GM21381 (cell line): Measurements from ENCODE around the gene RPS15.
A peak's percentile ranks its signal among the peaks of the same experiment; 100 is the strongest.
"Not testable (repeated sequence)": the region's sequence is repeated elsewhere in the genome, so short reads cannot be mapped to it uniquely, and the experiment has no call there.

Source experiments
- ATAC-seq: cut with Tn5 transposase; IDR thresholded peaks from one replicate; pipeline ENCODE4 v1.9.1; 2021; ENCODE audit warnings: mild to moderate bottlenecking, moderate library complexity; ENCODE audit not compliant: unreplicated experiment

The RPS15 gene

DNA sequence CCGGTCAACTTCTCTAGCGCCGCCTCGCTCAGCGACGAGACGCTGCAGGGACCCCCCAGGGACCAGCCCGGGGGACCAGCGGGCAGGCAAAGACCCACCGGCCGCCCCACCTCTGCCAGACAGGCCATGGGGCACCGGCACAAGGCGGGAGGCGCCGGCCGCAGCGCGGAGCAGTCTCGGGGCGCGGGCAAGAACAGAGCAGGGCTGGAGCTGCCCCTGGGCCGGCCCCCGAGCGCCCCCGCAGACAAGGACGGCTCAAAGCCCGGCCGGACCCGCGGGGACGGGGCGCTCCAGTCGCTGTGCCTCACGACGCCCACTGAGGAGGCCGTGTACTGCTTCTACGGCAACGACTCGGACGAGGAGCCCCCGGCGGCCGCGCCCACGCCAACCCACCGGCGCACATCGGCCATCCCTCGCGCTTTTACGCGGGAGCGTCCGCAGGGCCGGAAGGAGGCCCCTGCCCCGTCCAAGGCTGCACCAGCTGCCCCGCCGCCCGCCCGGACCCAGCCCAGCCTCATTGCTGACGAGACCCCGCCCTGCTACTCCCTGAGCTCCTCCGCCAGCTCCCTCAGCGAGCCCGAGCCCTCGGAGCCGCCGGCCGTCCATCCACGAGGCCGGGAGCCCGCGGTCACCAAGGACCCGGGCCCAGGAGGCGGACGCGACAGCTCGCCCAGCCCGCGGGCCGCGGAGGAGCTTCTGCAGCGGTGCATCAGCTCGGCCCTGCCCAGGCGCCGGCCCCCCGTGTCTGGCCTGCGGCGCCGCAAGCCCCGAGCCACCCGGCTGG lies 29.5 kb downstream of the RPS15 start:
- no peak for ATAC-seq

DNA sequence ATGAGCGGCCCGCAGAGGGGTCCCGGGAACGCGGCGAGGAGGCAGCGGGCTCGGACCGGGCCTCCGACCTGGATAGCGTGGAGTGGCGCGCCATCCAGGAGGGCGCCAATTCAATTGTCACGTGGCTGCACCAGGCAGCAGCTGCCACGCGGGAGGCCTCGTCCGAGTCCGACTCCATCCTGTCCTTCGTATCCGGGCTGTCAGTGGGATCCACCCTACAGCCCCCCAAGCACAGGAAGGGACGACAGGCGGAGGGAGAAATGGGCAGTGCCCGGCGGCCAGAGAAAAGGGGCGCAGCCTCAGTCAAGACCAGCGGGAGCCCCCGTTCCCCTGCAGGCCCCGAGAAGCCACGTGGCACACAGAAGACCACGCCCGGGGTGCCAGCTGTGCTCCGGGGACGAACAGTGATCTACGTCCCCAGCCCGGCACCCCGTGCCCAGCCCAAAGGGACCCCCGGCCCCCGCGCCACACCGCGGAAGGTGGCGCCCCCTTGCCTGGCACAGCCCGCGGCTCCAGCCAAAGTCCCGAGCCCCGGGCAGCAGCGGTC lies 30.2 kb downstream of the RPS15 start:
- ATAC-seq = no peak

DNA sequence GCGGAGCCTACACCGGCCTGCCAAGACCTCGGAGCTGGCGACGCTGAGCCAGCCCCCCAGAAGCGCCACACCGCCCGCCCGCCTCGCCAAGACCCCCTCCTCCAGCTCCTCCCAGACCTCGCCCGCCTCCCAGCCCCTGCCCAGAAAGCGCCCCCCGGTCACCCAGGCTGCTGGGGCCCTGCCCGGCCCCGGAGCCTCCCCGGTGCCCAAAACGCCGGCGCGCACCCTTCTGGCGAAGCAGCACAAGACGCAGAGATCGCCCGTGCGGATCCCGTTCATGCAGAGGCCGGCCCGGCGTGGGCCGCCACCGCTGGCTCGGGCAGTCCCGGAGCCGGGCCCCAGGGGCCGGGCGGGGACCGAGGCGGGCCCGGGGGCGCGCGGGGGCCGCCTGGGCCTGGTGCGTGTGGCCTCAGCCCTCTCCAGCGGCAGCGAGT lies 30.6 kb downstream of the RPS15 start:
- ATAC-seq = no peak

DNA sequence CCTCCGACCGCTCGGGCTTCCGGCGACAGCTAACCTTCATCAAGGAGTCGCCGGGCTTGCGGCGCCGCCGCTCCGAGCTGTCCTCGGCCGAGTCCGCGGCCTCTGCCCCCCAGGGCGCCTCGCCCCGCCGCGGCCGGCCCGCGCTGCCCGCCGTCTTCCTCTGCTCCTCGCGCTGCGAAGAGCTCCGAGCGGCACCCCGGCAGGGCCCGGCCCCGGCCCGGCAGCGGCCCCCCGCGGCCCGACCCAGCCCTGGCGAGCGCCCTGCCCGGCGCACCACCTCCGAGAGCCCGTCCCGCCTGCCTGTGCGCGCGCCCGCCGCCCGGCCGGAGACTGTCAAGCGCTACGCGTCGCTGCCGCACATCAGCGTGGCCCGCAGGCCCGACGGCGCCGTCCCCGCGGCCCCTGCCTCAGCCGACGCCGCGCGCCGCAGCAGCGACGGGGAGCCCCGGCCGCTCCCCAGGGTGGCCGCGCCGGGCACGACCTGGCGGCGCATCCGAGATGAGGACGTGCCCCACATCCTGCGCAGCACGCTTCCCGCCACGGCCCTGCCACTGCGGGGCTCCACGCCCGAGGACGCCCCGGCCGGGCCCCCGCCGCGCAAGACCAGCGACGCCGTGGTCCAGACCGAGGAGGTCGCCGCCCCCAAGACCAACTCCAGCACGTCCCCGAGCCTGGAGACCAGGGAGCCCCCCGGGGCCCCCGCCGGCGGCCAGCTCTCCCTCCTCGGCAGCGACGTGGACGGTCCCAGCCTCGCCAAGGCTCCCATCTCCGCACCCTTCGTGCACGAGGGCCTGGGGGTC lies 31.3 kb downstream of the RPS15 start:
- no peak for ATAC-seq

DNA sequence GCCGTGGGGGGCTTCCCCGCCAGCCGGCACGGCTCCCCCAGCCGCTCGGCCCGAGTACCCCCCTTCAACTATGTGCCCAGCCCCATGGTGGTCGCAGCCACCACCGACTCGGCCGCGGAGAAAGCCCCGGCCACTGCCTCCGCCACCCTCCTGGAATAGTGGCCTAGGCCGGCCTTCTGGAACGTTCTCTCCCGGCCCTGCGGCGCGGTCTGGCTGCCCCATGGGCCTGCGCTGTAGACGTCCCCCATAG lies 31.8 kb downstream of the RPS15 start:
- no peak for ATAC-seq

DNA sequence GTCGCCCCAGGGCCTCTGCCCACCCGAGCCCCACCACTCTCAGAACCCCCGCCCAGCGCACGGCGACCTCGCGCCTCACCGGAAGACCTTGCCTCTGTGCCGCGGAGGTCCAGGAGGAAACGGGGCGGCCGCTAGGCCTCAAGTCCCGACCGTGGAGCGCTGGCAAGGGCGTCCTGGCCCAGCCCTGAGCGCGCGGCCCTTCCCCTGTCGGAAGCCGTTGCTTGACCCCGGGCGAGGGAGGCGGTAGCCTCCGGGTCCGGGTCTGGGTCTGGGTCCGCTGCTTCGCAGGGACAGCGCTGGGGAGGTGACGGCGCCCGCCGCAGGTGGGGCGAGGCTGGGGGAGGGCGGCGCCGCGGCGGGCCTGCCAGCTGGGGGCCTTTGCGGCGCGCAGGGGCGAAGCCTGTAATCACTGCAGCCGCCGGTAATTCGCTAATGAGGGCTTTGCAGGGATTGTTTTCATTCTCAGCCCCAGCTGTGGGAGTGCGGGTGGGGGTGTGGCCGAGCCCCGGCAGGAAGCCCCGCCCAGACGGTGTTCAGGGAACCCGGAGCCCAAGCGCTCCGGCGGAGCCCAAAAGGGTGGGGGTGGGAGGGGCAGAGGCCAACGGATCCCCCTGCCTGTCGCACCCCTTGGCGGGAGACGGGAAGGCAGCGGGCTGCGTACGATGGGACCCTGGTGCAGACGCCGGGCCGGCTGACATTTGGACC lies 32.3 kb downstream of the RPS15 start:
- no peak for ATAC-seq

DNA sequence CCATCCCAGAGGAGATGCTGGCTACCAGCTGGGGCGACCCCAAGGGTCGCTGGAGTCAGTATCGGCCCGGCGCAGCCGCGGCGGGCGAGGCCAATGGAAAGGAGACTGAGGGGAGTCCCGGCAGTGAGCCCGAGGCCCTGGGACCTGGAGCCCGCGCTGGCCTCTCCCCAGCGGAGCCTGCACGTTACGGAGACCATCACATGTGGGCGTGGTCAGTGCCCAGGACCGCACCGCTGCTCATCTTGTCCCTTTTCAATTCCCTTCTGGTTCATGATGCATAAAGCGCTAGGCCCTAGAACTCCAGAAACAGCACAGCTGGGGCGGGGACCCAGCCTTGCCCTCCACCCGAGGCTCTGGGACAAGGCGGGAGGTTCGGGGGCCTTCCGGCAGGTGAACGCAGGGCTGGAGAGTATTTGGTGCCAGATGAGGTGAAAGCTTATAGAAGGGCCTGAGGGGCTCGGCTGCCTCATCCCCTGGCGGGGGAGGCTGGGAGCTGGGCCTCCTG lies 32.9 kb downstream of the RPS15 start:
- no peak for ATAC-seq

DNA sequence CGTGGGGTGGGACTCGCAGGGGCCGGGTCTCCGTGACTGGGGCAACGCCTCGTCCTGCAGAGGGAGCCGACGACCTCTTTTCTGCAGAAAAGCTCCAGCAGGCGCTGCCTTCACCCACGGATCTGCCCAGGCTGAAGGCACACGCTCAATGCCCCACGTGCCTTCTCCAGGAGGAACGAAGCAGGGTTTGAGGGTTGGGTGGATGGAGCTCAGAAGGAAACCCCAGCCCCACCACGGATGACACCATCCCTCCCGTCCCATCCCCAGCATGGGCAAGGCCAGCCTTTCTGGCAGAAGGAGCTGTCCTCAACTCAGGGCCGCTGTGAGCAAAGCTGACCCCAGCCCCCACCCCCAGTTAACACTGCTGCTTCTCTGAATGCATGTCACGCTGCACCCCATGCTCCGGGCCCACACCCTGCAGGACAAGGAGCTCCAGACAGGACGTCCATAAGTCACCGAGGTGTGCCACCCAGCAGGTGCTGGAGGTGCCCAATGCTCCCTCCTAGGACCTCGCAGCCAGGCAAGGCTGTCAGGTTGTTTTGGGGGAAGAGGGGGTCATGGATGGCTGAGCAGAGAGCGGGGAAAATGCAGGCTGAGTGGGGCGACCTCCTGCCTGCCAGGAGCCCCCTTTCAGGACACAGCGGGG lies 33.4 kb downstream of the RPS15 start:
- ATAC-seq = no peak

DNA sequence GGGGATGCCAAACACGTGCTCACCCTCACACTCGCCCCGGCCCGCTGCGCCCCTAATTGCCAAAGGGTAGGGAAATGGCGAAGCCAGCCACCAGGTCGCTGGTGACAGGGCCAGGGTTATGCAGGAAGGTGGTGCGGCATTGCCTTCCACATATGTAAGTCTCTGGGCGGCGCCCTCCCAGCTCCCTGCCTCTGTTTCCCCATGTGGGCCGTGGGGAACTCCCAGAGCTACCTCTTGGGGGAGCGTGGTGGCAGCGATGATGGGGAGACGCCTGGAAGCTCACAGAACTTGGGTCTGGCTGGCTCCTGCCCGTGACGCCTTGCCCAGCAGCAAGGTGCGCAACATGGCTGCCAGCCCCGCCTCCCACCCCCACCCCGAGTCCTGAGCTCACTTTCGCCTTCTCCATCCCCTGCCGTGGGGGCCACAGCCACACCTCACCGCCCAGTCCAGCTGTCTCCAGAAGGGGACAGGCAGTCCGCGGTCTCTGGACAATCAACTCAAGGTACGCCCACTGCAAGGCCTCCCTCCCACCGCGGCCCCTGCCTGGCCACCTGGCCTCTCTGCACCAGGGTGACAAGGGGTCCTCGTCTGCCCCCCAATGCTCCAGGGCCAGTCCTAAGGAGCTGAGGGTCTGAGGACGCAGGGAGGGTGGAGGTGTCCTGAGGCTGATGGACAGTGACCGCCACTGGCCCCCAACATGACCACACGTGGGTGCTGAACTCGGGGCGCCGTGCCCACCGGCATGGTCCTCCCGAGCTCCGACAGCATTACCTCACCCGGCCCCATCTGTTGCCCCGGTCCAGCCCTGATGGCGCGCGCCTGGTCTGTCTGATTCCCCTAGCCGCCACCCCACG lies 34.3 kb downstream of the RPS15 start:
- no peak for ATAC-seq

DNA sequence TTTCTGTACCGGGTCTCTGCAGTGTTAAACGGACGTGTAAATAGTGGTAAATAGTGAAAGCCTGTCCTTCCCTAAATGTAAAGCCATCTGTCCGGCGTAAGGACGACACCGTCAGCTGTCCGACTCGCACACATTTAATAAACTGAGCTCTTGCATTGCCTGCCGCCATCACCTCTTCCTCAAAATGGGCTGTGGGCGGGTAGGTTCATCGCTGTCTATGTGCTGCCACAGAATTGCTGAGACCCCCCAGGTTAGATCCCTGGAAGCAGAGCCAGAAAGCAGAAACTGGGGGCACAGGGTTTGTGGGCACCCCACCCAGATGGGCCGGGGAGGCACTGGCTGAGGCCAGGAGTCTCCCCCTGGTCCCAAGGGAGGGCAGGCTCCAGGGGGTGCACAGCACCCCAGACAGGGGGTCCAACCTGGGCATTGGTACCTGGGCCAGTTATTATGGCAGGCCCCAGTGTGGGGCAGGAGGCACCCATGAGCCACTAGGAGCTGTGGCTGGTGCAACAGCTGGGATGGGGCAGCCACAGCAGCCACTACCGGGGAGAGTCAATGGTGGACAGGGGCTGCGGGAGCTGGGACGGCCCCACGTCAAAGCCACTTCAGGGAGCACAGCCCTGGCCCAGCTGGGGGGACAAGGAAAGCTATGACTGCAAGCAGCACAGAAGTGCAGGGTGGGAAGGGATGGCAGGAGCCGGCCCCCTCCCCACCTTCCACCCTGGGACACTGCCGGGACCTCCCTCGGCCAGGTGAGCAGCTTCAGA lies 35.1 kb downstream of the RPS15 start:
- no peak for ATAC-seq

DNA sequence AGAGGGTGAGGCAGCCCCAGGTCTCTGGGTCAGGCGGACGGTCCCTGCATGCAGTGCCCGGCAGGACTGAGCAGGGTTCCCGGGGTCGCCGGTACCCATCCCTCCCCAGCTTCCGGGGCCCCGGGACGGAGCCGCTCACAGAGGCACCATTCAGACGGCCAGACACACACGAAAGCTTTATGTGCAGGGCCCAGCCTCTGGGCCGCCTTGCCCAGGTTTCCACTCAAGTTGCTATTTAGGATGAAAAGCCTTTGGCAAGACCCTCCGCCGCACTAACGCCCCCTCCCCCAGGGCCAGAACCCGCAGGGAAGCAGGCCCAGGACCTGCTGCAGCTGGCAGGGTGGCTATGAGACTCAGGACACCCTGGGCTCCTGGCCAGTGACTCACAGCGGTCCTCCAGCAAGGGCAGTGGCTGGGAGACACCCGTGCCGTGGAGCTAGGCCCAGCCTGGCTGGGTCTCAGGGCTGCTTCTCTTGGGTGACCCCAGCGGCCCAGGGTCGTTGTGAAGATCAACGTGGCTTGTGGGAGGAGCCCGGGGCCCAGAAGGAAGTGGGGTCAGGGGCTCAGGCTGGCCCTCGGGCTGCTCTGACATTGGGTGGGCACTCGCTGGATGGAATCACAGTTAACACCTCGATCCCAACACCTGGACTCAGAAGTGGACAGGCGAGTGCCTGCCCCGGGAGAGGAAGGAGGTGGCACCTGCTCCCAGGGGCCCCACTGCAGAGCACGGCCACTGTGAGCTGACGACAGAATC lies 36.0 kb downstream of the RPS15 start:
- ATAC-seq = no peak

DNA sequence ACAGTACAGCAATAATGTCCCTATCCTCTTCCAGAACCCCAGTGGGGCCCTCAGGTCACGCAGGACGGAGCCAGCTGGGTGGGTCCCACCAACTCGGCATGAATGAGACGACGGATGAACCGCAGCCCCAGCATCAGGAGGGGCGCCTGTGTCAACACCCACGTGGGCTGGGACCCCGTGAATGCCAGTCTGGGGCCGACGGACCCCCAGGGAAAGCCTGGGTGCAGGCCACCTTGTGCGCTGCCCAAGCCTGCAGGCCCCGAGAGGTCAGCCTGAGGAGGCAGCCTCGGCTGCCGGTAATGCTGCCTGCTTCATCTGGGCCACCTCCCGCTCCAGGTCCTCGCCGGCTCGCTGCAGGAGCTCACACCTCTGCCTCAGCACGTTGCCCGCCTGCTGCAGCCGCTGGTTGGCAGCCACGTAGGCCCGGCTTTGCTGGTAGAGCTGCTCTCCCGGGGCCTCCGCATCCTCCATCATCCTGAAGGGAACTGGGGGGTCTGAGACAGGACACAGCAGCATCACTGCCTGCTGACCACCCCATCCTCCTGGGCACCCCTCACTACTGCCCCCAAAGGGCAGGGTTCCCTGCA lies 36.7 kb downstream of the RPS15 start:
- ATAC-seq = no peak

DNA sequence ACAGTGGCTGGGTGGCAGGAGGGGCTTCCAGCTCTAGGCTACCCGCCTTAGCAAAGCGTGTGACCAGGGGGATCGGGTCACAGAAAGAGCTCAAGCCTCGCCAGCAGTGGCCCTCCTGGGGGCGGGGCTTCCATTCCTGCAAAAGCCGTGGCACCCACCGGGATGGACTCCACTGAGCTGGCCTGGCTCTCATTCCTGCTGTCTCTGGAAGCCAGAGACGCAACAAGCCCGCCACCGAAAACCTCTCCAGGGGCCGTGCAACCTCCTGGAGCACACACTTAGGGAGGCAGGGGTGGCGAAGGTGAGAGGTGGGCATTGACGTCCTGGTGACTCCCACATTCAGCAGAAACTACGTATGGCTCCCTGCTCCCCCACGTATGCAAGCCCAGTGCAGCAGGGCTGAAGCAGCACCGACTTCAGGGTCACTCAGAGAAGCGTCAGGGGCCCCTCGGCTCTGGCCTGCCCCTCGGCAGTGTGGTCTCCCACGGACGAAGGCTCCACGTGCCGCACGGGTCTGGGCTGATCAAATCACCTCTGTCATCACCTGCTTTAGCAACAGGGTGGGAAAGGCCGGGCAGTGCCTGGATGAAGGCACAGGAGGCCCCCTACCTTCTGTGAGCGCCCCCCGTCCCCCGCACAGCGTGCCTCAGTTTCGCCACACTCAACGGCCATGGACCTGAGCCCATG lies 37.7 kb downstream of the RPS15 start:
- no peak for ATAC-seq

DNA sequence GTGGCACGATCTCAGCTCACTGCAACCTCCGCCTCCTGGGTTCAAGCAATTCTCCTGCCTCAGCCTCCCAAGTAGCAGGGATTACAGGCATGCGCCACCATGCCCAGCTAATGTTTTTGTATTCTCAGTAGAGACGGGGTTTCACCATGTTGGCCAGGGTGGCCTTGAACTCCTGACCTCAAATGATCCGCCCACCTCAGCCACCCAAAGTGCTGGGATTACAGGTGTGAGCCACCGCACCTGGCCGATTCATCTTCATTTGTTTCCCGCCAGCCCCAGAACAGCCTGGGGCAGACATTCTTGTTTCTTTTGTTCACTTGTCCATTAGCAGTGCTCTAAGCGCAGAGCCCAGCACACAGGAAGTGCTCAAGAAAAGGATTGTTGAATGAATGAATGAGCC lies 38.9 kb downstream of the RPS15 start:
- not testable (repeated sequence) for ATAC-seq

DNA sequence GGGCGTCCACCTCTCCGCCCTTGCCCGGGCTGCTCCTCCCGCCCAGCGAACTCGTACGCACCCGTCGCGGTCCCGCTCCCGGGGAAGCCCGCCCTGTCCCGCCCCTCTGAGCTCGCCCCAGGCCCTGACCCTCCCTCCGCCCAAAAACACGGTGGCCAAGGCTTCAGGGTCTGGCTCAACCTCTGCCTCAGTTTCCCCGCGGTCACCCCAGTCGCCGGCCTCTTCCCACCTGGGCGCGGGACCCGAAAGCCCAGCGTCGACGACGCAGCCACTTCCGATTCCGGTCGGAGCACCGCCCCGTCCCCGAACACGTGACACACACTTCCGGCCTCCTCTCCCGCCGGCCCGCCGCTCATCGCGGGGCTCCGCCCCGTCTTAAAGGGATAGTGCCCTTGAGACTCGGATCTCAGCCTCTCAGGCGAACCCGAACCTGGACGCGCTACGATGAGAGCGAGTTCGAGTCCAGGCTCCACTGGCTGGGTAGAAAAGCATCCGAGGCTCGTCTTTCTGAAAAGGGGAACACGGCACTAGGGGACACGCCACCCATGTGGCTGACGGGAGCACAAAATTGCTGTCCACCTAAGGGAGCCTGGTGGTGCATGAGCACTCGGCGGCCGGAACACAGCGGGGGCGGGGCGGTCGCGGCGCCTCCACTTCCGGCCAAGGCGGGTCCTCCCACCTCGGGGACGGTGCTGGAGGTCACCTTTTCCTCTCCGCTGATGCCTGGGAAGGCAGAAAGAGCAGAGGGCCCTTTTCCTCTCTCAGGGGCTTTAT lies 40.9 kb downstream of the RPS15 start, which contains the start of gene C19orf25:
Gene C19orf25, minus strand, starts transcription at position 282 of the 774 bp plus-strand sequence. CDS start 312 bp downstream, outside the sequence.
- ATAC-seq = peak; percentile 81

DNA sequence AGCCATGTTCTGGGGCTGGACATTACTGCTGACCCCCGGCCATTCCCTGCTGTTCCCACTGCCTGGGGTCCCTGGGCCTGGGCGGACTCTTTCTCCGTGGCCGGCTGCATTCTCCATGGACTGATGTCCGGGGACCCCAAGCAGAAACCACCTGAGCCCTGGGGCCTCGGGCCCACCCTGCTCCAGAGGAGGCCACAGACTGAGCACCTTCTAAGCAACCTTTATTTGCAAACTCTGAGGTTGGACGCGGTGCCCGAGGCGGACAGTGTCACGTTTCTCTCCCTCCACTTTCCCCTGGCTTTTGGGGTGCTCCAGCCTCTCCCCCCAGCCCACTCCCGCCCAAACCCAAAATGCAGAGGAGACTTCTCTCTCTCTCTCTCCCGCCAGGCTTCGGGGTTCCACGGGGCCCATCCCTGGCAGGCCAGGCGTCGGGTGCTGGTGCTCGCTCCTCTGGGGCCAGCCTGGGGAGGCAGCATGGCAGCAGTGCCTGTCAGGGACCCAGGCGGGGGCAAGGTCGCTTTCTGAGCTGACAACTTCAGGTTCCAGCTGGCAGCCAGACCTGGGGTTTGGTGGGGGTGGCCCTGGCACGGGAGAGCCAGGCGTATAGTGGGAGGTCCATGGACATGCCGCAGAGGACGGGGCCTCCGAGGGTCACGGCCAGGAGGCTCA lies 43.2 kb downstream of the RPS15 start:
- no peak for ATAC-seq
